ENCODE results near the gene CHST14.

DNA sequence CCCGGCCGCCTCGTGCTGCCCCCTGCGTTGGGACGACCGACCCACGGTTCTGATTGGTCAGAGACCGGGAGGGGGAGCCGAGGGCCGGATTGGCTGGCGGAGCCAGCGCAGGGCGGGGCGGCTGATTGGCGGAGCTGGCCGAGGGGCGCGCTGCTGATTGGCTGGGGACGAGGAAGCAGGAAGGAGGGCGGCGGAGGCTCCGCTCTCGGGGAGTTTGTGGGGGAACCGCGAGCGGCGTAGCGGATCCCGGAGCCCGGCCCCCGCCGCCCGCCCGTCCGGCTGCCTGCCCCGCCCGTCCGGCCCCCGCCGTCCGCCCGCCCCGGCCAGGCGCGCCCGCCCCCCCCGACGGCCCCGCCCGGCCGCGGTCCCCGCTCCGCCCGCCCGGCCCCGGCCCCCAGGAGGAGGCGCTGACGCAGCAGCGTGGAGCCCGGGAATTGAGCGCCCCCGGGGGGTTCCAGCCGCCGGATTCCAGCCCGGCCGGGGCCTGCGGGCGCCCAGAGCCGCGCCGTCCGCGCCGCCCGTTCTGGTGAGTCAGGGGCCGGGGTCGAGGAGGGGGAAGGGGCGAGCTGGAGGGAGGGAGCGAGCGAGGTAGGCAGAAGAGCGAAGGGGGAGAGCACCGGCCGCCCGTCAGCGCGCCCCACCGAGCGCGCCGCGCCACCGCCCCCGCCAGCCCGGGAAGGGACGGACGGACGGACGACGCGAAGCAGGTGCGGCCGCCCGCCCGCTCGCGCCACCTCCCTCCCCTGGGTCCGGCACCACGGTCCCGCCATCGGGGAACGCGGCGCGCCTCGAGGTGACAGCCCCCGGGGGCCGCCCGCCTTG lies 29.8 kb upstream of the CHST14 start, which contains the start of gene BAHD1:
- TF ChIP-seq TAF1 (IDR thresholded peaks at IDR 0.05; ENCODE audit: borderline replicate concordance, insufficient read depth, low read length) (no peak), SIN3A (IDR thresholded peaks at IDR 0.05; ENCODE audit: borderline replicate concordance, insufficient read depth, low read length) (no peak), POLR2AphosphoS5 (IDR thresholded peaks at IDR 0.05; ENCODE audit: low read depth, low read length) (no peak)
- TF ChIP-seq, protein P1, sequence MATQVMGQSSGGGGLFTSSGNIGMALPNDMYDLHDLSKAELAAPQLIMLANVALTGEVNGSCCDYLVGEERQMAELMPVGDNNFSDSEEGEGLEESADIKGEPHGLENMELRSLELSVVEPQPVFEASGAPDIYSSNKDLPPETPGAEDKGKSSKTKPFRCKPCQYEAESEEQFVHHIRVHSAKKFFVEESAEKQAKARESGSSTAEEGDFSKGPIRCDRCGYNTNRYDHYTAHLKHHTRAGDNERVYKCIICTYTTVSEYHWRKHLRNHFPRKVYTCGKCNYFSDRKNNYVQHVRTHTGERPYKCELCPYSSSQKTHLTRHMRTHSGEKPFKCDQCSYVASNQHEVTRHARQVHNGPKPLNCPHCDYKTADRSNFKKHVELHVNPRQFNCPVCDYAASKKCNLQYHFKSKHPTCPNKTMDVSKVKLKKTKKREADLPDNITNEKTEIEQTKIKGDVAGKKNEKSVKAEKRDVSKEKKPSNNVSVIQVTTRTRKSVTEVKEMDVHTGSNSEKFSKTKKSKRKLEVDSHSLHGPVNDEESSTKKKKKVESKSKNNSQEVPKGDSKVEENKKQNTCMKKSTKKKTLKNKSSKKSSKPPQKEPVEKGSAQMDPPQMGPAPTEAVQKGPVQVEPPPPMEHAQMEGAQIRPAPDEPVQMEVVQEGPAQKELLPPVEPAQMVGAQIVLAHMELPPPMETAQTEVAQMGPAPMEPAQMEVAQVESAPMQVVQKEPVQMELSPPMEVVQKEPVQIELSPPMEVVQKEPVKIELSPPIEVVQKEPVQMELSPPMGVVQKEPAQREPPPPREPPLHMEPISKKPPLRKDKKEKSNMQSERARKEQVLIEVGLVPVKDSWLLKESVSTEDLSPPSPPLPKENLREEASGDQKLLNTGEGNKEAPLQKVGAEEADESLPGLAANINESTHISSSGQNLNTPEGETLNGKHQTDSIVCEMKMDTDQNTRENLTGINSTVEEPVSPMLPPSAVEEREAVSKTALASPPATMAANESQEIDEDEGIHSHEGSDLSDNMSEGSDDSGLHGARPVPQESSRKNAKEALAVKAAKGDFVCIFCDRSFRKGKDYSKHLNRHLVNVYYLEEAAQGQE (IDR thresholded peaks at IDR 0.05; ENCODE audit: insufficient read depth in 1 of 2, low read depth in 2 of 2, low read length in 2 of 2): no peak
